H9 (cell line): ENCODE data around the gene LIN54. TPM values are rescaled to one million over a fixed set of nuclear protein-coding genes. Genes with fewer than 3 reads are reported as not detected.

Experiments used
- DNase-seq: peaks from one replicate; pipeline ENCODE4 v3.0.0-alpha.2; 2017
- H2AFZ ChIP-seq: one replicate; pipeline ENCODE4 v1.6.1; 2013; ENCODE audit warnings: mild to moderate bottlenecking, low read length, control low read depth, moderate library complexity
- H2AK5ac ChIP-seq: 2 replicates; pipeline ENCODE4 v1.6.1; 2013; ENCODE audit warnings: low read length, control low read depth, mixed read lengths; ENCODE audit not compliant: insufficient read length
- H2BK120ac ChIP-seq: one replicate; pipeline ENCODE4 v1.6.1; 2013; ENCODE audit warnings: low read depth, mild to moderate bottlenecking, low read length, control low read depth, inconsistent platforms; ENCODE audit not compliant: poor library complexity, severe bottlenecking
- H2BK12ac ChIP-seq: 2 replicates; pipeline ENCODE4 v1.6.1; 2013; ENCODE audit warnings: low read length, control low read depth, mixed read lengths, low read depth; ENCODE audit not compliant: insufficient read length
- H2BK15ac ChIP-seq: 2 replicates; pipeline ENCODE4 v1.6.1; 2013; ENCODE audit warnings: low read depth, low read length, control low read depth
- H2BK20ac ChIP-seq: one replicate; pipeline ENCODE4 v1.6.1; 2013; ENCODE audit warnings: low read depth, mild to moderate bottlenecking, low read length, control low read depth, inconsistent platforms; ENCODE audit not compliant: poor library complexity, severe bottlenecking
- H2BK5ac ChIP-seq: 2 replicates; pipeline ENCODE4 v1.6.1; 2013; ENCODE audit warnings: low read length, control low read depth, mixed read lengths; ENCODE audit not compliant: insufficient read length
- H3K14ac ChIP-seq: 2 replicates; pipeline ENCODE4 v1.6.1; 2013; ENCODE audit warnings: low read length, control low read depth; ENCODE audit not compliant: insufficient read depth
- H3K18ac ChIP-seq: 2 replicates; pipeline ENCODE4 v1.6.1; 2013; ENCODE audit warnings: low read depth, mild to moderate bottlenecking, mixed read lengths, low read length, control low read depth; ENCODE audit not compliant: insufficient read length
- H3K23ac ChIP-seq: 2 replicates; pipeline ENCODE4 v1.6.1; 2013; ENCODE audit warnings: low read length, control low read depth, mixed read lengths, low read depth; ENCODE audit not compliant: insufficient read length
- H3K23me2 ChIP-seq: 2 replicates; pipeline ENCODE4 v1.6.1; 2013; ENCODE audit warnings: low read depth, mild to moderate bottlenecking, mixed read lengths, low read length, control low read depth; ENCODE audit not compliant: insufficient read length, poor library complexity, severe bottlenecking
- H3K27ac ChIP-seq: 2 replicates; pipeline ENCODE4 v1.5.1; 2013; ENCODE audit warnings: low read length, control low read depth, mixed read lengths, low read depth; ENCODE audit not compliant: insufficient read length
- H3K27me3 ChIP-seq: 2 replicates; pipeline ENCODE4 v1.6.1; 2013; ENCODE audit warnings: low read length, control low read depth, inconsistent platforms; ENCODE audit not compliant: insufficient read depth
- H3K4ac ChIP-seq: 2 replicates; pipeline ENCODE4 v1.6.1; 2013; ENCODE audit warnings: low read depth, mild to moderate bottlenecking, control low read depth, inconsistent platforms, low read length, moderate library complexity
- H3K4me1 ChIP-seq: 2 replicates; pipeline ENCODE4 v1.6.1; 2013; ENCODE audit warnings: low read length, control low read depth, inconsistent platforms; ENCODE audit not compliant: insufficient read depth
- H3K4me2 ChIP-seq: 2 replicates; pipeline ENCODE4 v1.6.1; 2013; ENCODE audit warnings: low read length, control low read depth, mixed read lengths; ENCODE audit not compliant: insufficient read length, insufficient read depth
- H3K56ac ChIP-seq: 2 replicates; pipeline ENCODE4 v1.6.1; 2013; ENCODE audit warnings: low read depth, mild to moderate bottlenecking, mixed read lengths, low read length, control low read depth; ENCODE audit not compliant: insufficient read length
- H3K79me1 ChIP-seq: 2 replicates; pipeline ENCODE4 v1.6.1; 2013; ENCODE audit warnings: low read depth, mild to moderate bottlenecking, moderate library complexity, low read length, control low read depth, inconsistent platforms; ENCODE audit not compliant: insufficient read depth, poor library complexity, severe bottlenecking
- H3K79me2 ChIP-seq: 2 replicates; pipeline ENCODE4 v1.6.1; 2013; ENCODE audit warnings: low read length, control low read depth, inconsistent platforms; ENCODE audit not compliant: insufficient read depth
- H3K9ac ChIP-seq: 2 replicates; pipeline ENCODE4 v1.6.1; 2013; ENCODE audit warnings: low read length, control low read depth, mixed read lengths; ENCODE audit not compliant: insufficient read length; ENCODE audit errors: extremely low read depth
- H3K9me3 ChIP-seq: one replicate; pipeline ENCODE4 v1.6.1; 2013; ENCODE audit warnings: low read depth, low read length, inconsistent platforms; ENCODE audit not compliant: control insufficient read depth
- H3T11ph ChIP-seq: one replicate; pipeline ENCODE4 v1.6.1; 2013; ENCODE audit warnings: mild to moderate bottlenecking, low read length, control low read depth, inconsistent platforms
- H4K20me1 ChIP-seq: one replicate; pipeline ENCODE4 v1.6.1; 2013; ENCODE audit not compliant: control insufficient read depth, insufficient read length, insufficient read depth
- H4K5ac ChIP-seq: 2 replicates; pipeline ENCODE4 v1.6.1; 2013; ENCODE audit warnings: low read depth, mild to moderate bottlenecking, mixed read lengths, low read length, control low read depth; ENCODE audit not compliant: insufficient read length
- H4K8ac ChIP-seq: replicated peaks from 2 replicates; pipeline ENCODE4 v1.6.1; 2013; ENCODE audit warnings: low read length, control low read depth, mixed read lengths, low read depth; ENCODE audit not compliant: insufficient read length
- H4K91ac ChIP-seq: 2 replicates; pipeline ENCODE4 v1.6.1; 2013; ENCODE audit warnings: low read depth, mild to moderate bottlenecking, moderate library complexity, mixed read lengths, low read length, control low read depth; ENCODE audit not compliant: insufficient read length
- H3K27ac Mint-ChIP-seq, 3 experiments: 2 replicates in 2 of 3; 3 replicates in 1 of 3; pipeline ENCODE4 v1.8.0; 2020 to 2021; ENCODE audit warnings: mixed read lengths in 3 of 3, mild to moderate bottlenecking in 1 of 3, moderate library complexity in 1 of 3
- H3K27me3 Mint-ChIP-seq: 2 replicates; pipeline ENCODE4 v1.8.0; 2021; ENCODE audit warnings: low read depth, mild to moderate bottlenecking, moderate library complexity, mixed read lengths
- H3K36me3 Mint-ChIP-seq, 3 experiments: 2 replicates in 2 of 3; 3 replicates in 1 of 3; pipeline ENCODE4 v1.8.0; 2020 to 2021; ENCODE audit warnings: low read depth in 3 of 3, mixed read lengths in 3 of 3; ENCODE audit not compliant: insufficient read depth in 1 of 3
- H3K4me1 Mint-ChIP-seq, 2 experiments: 2 replicates each; pipeline ENCODE4 v1.8.0; 2020; ENCODE audit warnings: mixed read lengths in 2 of 2
- H3K4me3 Mint-ChIP-seq, 2 experiments: 2 replicates in 1 of 2; 3 replicates in 1 of 2; pipeline ENCODE4 v1.8.0; 2020 to 2021; ENCODE audit warnings: mild to moderate bottlenecking in 2 of 2, mixed read lengths in 2 of 2, moderate library complexity in 1 of 2
- H3K9me3 Mint-ChIP-seq, 2 experiments: 2 replicates in 1 of 2; 3 replicates in 1 of 2; pipeline ENCODE4 v1.8.0; 2020; ENCODE audit warnings: mild to moderate bottlenecking in 2 of 2, mixed read lengths in 2 of 2, moderate library complexity in 1 of 2
- WGBS: extraction: QIAGEN DNeasy Blood & Tissue Kit; methylation state at CpG from one replicate; pipeline ENCODE4 v1.1.7; 2013; ENCODE audit warnings: missing lambda C conversion rate, low lambda C conversion rate, mixed read lengths; ENCODE audit not compliant: insufficient read length; ENCODE audit errors: extremely low coverage; 5-methylcytosine and 5-hydroxymethylcytosine counted together
- total RNA-seq: library from RNA; stranded (reverse); gene quantifications from 2 replicates; pipeline ENCODE4 v1.2.1, GENCODE V29; 2021
- TF ChIP-seq, protein P1 (sequence below): fragments of 200-600 bp; sonication (generic); conservative IDR thresholded peaks from 3 replicates; pipeline ENCODE4 v1.8.0; 2021; ENCODE audit warnings: antibody characterized with exemption, mild to moderate bottlenecking

Gene LIN54
- total RNA-seq, 1 experiment from 2014 or later = 16.3 TPM

DNA sequence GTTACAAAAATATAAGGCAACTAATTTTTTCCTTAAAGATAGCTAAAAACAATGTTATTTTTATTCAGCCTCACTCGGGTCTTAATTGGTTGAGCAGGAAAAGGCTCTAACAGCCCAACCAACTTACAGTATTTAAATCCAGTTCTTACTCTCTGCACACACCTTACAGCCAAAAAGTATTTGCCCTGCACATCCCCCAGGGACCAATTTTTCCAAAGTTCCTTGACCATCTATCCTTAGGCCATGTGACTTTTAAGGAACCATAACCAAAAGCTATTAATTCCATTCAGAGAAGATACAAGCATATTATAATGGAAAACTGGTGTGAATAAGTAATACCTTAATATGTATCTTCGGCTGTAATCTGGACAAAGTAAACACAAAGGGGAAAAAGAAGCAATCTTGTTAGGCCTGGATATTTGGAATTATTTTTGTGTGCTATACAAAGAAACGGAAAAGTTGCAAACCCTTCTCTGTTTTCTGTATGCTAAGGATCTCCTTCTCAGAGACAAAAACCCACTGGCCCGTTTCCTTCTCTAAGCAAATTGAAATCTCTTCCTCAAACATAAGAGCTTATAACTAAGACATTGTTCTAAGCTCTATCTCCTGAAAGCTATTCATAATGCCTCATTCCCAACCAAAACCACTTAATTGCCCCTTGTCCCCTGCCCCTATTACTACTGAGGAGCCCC is 111.1 kb downstream of the LIN54 start:
- no peaks in the 10 kb centered on the region for H3K79me1 ChIP-seq
- H2BK5ac ChIP-seq = no peak overlapping the region
- Mint-ChIP-seq H3K4me1 (peaks cover 20 to 23% of the 10 kb centered on the region in 2 experiments), H3K9me3 (no peaks in the 10 kb centered on the region), H3K4me3 (no peak overlapping the region), H3K36me3 (peaks cover 26 to 43% (median 27%) of the 10 kb centered on the region in 3 experiments), H3K27ac (no peak overlapping the region), H3K27me3 (no peaks in the 10 kb centered on the region)
- H3K14ac ChIP-seq = no peak overlapping the region
- no peaks in the 10 kb centered on the region for H3K4me1 ChIP-seq
- WGBS = no CpG with 5 or more reads among the region's 4 CpGs
- H3K4me2 ChIP-seq = peak overlapping the region; percentile 57
- no peak overlapping the region for H3K18ac ChIP-seq
- H3K9me3 ChIP-seq = no peaks in the 10 kb centered on the region
- TF ChIP-seq, protein P1, sequence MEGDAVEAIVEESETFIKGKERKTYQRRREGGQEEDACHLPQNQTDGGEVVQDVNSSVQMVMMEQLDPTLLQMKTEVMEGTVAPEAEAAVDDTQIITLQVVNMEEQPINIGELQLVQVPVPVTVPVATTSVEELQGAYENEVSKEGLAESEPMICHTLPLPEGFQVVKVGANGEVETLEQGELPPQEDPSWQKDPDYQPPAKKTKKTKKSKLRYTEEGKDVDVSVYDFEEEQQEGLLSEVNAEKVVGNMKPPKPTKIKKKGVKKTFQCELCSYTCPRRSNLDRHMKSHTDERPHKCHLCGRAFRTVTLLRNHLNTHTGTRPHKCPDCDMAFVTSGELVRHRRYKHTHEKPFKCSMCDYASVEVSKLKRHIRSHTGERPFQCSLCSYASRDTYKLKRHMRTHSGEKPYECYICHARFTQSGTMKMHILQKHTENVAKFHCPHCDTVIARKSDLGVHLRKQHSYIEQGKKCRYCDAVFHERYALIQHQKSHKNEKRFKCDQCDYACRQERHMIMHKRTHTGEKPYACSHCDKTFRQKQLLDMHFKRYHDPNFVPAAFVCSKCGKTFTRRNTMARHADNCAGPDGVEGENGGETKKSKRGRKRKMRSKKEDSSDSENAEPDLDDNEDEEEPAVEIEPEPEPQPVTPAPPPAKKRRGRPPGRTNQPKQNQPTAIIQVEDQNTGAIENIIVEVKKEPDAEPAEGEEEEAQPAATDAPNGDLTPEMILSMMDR = no peak
- no peak overlapping the region for H2AK5ac ChIP-seq
- H3K56ac ChIP-seq = no peak overlapping the region
- no peak overlapping the region for H4K5ac ChIP-seq
- H3K23ac ChIP-seq = no peak overlapping the region
- peak overlapping the region; percentile 57 for H3K27ac ChIP-seq
- H4K91ac ChIP-seq = no peak overlapping the region
- H4K8ac ChIP-seq = no peak overlapping the region
- H3K23me2 ChIP-seq = peaks cover 10% of the 10 kb centered on the region
- no peak overlapping the region for H2BK12ac ChIP-seq
- DNase-seq = no peak
- H2BK15ac ChIP-seq = no peak overlapping the region
- H3K79me2 ChIP-seq = peaks cover 24% of the 10 kb centered on the region; the same call in 1 of the 2 replicates
- H3K9ac ChIP-seq = peak overlapping the region; percentile 97
- no peak overlapping the region for H3K4ac ChIP-seq
- no peak overlapping the region for H2AFZ ChIP-seq
- H2BK120ac ChIP-seq = no peak overlapping the region
- no peaks in the 10 kb centered on the region for H3K27me3 ChIP-seq
- H4K20me1 ChIP-seq = no peaks in the 10 kb centered on the region
- H3T11ph ChIP-seq = no peak overlapping the region
- H2BK20ac ChIP-seq = no peak overlapping the region
